ENCODE data around the gene KIZ. TPM values are rescaled to one million over a fixed set of nuclear protein-coding genes. Genes with fewer than 3 reads are reported as not detected.

Gene KIZ
- total RNA-seq, 1 donor from 2014 or later = 25.0 TPM

GRCh38 chr20:21228511-21228910 lies 102.6 kb downstream of the KIZ start:
- no peak for DNase-seq (ENCODE audit: extremely low spot score in 2 of 2)
- intact Hi-C loops (cut with DNase I) = no loop called here
- no peak for TF ChIP-seq POLR2AphosphoS5 (IDR thresholded peaks at IDR 0.05; ENCODE audit: insufficient read depth in 1 of 2, low read depth in 1 of 2)
- TF ChIP-seq POLR2A (IDR thresholded peaks at IDR 0.05) = no peak
- TF ChIP-seq CTCF (IDR thresholded peaks at IDR 0.05) = no peak
- Histone ChIP-seq H3K36me3 (peaks cover 5 to 31% of the 10 kb centered on the region in 2 donors), H3K4me3 (no peak overlapping the region), H3K4me1 (no peaks in the 10 kb centered on the region), H3K27me3 (no peaks in the 10 kb centered on the region), H3K27ac (no peak overlapping the region), H3K9me3 (no peaks in the 10 kb centered on the region)

- DNase-seq (ENCODE audit: extremely low spot score in 2 of 2) = no peak
- Histone ChIP-seq H3K4me3 (no peak overlapping the region), H3K9me3 (no peaks in the 10 kb centered on the region), H3K27me3 (no peaks in the 10 kb centered on the region), H3K36me3 (peaks cover 5 to 31% of the 10 kb centered on the region in 2 donors), H3K4me1 (no peaks in the 10 kb centered on the region), H3K27ac (no peak overlapping the region)
- intact Hi-C loops (cut with DNase I) = no loop called here
- TF ChIP-seq POLR2AphosphoS5 (IDR thresholded peaks at IDR 0.05; ENCODE audit: insufficient read depth in 1 of 2, low read depth in 1 of 2) (no peak), CTCF (IDR thresholded peaks at IDR 0.05) (no peak), POLR2A (IDR thresholded peaks at IDR 0.05) (no peak)
Measured at GRCh38 chr20:21229163-21229562, 103.3 kb downstream of the KIZ start.

GRCh38 chr20:21230220-21230619 lies 104.3 kb downstream of the KIZ start:
- no peaks in the 10 kb centered on the region for H3K4me1 ChIP-seq
- no peak overlapping the region for H3K4me3 ChIP-seq
- DNase-seq (ENCODE audit: extremely low spot score in 2 of 2) = no peak
- intact Hi-C loops (cut with DNase I) = no loop called here
- H3K36me3 ChIP-seq = peaks cover 5 to 31% of the 10 kb centered on the region in 2 donors
- TF ChIP-seq POLR2AphosphoS5 (IDR thresholded peaks at IDR 0.05; ENCODE audit: insufficient read depth in 1 of 2, low read depth in 1 of 2) = no peak
- TF ChIP-seq CTCF (IDR thresholded peaks at IDR 0.05) = no peak
- no peak for TF ChIP-seq POLR2A (IDR thresholded peaks at IDR 0.05)
- no peaks in the 10 kb centered on the region for H3K9me3 ChIP-seq
- no peaks in the 10 kb centered on the region for H3K27me3 ChIP-seq
- H3K27ac ChIP-seq = no peak overlapping the region

- H3K27me3 ChIP-seq = no peaks in the 10 kb centered on the region
- no peak for DNase-seq (ENCODE audit: extremely low spot score in 2 of 2)
- no peak overlapping the region for H3K27ac ChIP-seq
- H3K4me1 ChIP-seq = no peaks in the 10 kb centered on the region
- H3K9me3 ChIP-seq = no peaks in the 10 kb centered on the region
- intact Hi-C loops (cut with DNase I) = no loop called here
- no peak overlapping the region for H3K4me3 ChIP-seq
- TF ChIP-seq CTCF (IDR thresholded peaks at IDR 0.05) = no peak
- peaks cover 5 to 31% of the 10 kb centered on the region in 2 donors for H3K36me3 ChIP-seq
Measured at GRCh38 chr20:21230686-21231085, 104.8 kb downstream of the KIZ start.

GRCh38 chr20:21232546-21233280 lies 106.8 kb downstream of the KIZ start:
- DNase-seq (ENCODE audit: extremely low spot score in 2 of 2) = no peak
- H3K27ac ChIP-seq = no peak overlapping the region
- no peaks in the 10 kb centered on the region for H3K9me3 ChIP-seq
- H3K36me3 ChIP-seq = peaks cover 5 to 27% of the 10 kb centered on the region in 2 donors
- no peak overlapping the region for H3K4me3 ChIP-seq
- TF ChIP-seq CTCF (IDR thresholded peaks at IDR 0.05) (no peak), POLR2A (IDR thresholded peaks at IDR 0.05) (no peak), POLR2AphosphoS5 (IDR thresholded peaks at IDR 0.05; ENCODE audit: insufficient read depth in 1 of 2, low read depth in 1 of 2) (no peak)
- H3K27me3 ChIP-seq = no peaks in the 10 kb centered on the region
- H3K4me1 ChIP-seq = no peaks in the 10 kb centered on the region
- intact Hi-C loops (cut with DNase I) = no loop called here
